ENCODE measurements around the gene NDFIP2.

The NDFIP2 gene

DNA sequence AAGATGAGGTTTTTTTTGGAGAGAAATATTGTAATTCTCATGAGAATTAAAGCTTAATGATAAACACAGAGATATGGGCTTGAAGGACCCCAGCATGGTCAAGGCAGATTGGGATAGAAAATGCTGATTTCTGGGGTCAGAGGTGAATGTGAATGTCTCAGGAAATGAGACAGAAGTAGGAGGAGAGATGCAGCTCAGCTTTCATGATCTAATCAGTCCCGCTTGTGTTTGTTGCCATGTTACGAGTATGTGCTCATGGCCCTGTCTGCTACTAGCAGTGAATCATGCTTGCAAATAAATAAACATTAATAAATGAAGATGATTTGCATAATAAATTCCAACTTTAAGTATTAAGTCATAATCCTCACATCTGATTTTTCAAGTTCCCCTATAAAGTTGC, 23.0 kb upstream of the NDFIP2 start:
- in situ Hi-C loops (cut with MboI; ENCODE audit: low sequenced_read_pairs): no loop called here

DNA sequence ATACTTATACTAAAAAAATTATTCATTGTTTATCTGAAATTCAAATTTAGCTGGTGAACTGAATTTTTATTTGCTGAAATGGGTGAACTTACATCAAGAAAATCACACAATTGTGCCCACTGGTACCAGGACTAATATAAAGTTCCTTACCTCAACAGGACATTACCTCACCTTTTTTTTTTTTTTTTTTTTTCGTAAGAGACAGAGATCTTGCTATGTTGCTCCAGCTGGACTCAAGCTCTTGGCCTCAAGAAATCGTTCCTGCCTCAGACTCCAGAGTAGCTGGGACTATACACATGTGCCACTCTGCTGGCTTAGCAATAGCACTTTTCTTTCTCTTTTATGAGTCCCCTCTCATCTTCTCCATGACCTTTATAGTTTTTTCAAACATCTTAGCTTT, 22.5 kb upstream of the NDFIP2 start:
- in situ Hi-C loops (cut with MboI; ENCODE audit: low sequenced_read_pairs): no loop called here

DNA sequence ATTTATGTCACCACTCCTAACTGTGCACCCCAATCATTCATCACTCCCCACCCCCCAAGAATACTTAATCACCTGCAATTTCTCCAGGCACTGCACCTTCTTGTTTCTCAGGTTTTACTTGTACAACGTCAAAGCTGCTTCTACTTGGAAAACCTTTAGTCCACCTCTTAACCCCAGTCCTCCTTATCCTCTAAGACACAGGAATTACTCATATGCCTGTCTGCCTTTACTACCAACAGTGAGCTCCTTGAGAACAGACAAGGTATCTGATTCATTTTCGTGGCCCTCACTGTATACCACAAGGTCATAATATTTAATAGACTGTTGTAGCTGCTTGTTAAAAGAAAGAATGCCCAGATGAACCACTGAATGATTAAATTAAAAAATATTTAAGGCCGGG, 21.0 kb upstream of the NDFIP2 start:
- in situ Hi-C loops (cut with MboI; ENCODE audit: low sequenced_read_pairs): no loop called here

DNA sequence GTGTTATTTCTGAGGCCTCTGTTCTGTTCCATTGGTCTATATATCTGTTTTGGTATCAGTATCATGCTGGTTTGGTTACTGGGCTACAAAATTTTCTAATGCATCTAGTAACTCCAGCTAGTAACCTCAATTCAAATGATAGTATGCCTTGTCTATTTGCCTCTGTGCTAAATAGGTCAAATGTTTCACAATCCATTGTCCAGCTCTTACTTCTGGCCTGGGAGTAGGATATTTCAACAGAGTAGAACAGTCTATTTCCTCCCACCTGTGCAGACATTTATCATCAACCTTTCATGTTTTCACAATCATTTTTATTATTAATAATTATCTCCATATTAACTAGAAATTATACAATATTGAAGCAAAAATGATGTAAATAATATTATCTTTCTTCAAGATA, 18.1 kb upstream of the NDFIP2 start:
- in situ Hi-C loops (cut with MboI; ENCODE audit: low sequenced_read_pairs): no loop called here

DNA sequence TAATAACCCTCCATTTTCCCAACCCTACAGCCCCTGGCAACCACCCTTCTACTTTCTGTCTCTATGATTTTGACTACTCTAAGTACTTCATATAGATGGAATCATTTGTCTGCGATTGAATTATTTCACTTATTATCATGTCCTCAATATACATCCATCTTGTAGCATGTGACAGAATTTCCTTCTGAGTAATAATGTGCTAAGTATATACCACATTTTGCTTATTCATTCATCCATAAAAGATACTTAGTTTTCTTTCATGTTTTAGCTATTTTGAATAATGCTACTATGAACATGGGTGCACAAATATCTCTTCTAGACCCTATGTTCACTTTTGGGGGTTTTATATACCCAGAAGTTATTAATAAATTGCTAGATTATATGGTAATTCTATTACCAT, 17.4 kb upstream of the NDFIP2 start:
- in situ Hi-C loops (cut with MboI; ENCODE audit: low sequenced_read_pairs): no loop called here

DNA sequence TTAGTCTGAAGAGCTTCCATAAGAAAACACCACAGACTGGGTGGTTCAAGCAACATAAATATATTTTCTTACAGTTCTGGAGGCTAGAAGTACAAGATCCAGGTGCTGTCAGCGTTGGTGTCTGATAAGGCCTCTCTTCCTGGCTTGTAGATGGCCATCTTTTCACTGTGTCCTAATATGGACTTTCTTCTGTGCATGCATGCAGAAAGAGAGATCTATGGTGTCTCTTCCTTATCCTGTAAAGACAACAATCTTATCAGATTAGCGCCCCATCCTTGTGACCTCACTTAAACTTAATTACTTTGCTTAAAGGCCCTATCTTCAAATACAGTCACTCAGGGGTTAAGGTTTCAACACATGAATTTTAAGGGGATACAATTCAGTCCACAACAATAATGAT, 14.1 kb upstream of the NDFIP2 start:
- in situ Hi-C loops (cut with MboI; ENCODE audit: low sequenced_read_pairs): no loop called here

DNA sequence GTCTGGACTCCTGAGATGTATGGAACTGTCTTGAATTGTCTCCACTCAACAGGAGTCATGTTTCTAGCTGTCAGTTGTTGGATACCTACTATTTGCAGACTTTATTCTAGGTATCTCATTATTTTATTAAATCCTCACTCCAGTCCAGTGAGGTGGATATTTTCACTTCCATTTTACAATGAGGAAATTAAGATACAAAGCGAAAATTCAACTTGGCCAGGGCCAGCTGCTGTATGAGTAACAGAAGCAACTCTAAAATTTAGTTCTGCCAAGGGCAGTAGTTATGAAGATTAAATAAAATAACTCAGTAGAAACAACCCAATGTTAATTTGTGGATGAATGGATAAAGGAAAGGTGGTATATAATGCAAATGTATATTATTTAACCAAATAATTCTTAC, 12.6 kb upstream of the NDFIP2 start:
- in situ Hi-C loops (cut with MboI; ENCODE audit: low sequenced_read_pairs): no loop called here

DNA sequence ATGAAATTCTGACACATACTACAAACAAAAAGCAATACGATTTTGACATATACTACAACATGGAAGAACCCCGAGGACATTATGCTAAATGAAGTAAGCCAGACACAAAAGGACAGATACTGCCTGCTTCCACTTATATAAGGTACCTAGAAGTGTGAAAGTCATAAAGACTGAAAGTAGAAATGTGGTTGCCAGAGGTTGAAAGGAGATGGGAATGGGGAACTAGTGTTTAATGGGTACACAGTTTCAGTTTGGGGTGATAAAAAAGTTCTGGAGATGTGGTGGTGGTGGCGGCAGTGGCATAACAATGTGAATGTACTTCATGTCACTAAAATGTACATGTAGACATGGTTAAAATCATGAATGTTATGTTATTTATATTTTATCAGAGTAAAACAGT, 12.1 kb upstream of the NDFIP2 start:
- in situ Hi-C loops (cut with MboI; ENCODE audit: low sequenced_read_pairs): no loop called here

DNA sequence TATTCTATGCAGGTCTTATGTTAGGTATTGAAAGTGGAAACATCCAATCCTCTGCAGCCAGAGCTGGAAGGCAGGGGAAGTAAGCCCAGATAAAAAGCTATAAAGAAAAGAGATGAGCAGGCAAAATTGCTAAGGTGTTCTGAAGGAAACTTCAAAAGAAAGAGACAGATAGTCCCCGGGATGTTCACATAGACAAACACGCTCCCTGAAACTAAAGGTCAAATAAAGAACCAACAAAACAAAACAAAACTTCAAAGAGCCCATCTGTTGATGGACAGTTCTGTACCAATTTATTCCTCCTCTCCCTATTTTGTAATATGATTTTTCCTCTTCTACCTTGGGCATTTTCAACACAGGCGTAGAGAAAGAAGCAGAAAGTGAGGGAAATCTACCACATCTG, 11.3 kb upstream of the NDFIP2 start:
- in situ Hi-C loops (cut with MboI; ENCODE audit: low sequenced_read_pairs): no loop called here

DNA sequence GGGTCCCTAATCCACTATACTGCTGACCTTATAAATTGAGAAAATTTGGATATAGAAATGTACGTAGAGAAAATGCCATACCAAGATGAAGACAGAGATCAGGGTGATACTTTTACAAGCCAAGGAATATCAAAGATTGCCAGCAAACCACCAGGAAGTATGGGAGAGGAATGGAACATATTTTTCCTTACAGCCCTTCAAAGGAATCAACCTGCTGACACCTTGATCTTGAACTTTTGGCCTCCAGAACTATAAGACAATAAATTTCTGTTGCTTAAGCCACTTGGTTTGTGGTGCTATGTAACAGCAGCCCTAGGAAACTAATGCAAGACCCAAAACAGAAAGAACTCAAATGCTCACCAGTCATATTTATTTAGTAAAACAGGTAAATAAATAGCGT, 10.3 kb upstream of the NDFIP2 start:
- in situ Hi-C loops (cut with MboI; ENCODE audit: low sequenced_read_pairs): no loop called here

DNA sequence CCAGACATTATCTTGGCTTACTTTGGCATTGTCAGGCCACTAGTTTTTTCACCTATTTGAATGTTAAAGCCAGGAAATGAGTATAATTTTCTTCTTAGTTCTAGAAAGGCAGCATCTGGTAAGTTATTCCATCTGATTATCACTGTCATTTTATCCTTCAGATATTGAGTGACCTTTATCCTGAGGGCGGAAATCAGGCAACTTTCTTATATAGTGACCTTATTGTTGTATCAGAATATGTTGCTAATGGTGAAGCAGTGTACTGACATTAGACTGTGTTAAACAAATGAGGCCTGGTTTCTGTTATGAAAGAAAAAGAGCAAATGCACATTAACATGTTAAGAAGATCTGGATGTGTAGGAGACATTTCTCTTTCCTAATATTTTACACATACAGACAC, 5.4 kb upstream of the NDFIP2 start:
- in situ Hi-C loops (cut with MboI; ENCODE audit: low sequenced_read_pairs): no loop called here

DNA sequence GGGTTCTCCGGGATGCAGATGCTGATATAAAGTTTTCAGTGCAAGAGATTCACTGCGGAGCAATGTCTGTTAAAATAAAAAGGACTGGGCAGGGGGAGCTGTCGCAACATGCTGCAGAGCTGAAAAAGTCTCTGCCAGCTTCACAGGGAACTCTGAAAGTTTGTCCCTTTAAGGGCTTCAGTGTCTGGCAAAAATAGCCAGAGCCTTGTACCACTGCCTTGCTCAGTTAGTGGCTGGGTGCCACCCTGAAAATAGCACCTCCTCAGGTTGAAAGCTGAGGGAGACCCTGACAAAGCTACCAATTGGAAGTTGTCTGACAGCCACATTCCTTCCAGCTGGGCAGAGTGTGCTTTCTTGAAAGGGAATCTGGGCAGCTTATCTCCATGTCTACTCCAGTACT, 3.0 kb upstream of the NDFIP2 start:
- in situ Hi-C loops (cut with MboI; ENCODE audit: low sequenced_read_pairs): no loop called here

DNA sequence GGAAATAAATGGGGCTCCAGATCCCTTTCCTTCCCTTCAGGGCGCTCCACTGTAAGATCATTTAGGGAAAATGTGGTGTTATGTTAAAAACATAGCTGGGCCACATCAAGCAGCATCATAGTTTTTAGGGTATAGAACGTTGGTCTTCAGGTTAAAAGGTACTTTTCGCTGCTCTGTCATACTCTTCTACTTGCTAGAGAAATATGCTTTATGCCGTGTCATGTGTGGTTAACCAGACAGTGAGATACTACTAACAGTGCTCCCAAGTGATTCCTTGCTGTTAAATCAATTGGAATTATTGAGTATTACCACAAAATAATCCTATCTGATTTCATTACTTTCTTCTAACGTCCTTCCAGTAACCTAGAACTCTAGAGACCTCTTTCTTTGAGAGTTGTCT, 1.1 kb upstream of the NDFIP2 start:
- in situ Hi-C loops (cut with MboI; ENCODE audit: low sequenced_read_pairs): no loop called here

DNA sequence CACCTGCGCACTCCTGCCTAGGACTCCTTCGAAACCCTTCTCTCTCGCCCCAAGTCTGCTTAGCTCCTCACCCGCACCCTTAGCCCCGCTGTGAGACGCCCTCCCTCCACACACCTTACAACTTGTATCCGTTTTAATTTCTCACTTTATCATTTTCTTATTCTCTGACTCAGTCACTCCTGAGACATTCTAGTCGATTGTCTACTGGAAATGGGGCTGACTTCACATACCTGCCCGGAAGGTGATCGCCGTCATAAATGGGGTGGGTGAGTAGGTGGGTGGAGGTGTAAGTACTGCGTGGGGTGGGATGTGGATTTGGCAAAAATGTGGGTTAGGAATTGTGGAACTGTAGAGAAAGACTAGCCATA, 714 bp downstream of the NDFIP2 start:
- in situ Hi-C loops (cut with MboI; ENCODE audit: low sequenced_read_pairs): no loop called here

DNA sequence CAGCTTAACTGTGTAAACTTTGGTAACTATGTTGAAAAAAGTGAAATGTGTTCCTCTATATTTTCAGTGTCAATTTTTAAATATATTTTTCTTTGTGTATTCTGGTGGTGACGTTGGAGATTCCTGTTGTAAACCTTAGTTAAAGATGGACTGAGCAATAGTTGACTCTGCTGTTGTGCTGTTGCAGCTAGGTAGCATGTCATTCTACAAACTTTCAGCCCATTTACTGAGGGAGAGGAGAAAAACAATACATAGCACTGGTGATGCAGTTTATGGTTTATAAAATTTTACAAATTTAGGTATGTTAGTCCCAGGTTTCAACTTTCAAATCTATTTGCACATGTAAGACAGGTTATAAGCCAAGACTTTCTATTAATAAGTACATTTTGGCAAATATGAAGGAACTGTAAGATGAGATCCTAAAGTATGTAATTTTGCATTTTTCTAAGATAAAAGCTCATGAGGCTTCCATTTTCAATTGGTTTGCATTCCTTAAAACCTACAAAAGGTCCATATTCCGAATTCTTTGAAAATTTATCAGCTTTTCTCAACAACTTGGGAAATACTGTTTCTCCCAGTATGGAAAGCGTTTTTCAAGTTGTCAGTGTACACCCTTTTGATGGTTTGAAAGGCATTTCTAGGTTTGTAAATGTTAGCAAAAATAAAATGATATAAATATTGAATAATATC, 1.5 kb downstream of the NDFIP2 start:
- in situ Hi-C loops (cut with MboI; ENCODE audit: low sequenced_read_pairs): no loop called here

DNA sequence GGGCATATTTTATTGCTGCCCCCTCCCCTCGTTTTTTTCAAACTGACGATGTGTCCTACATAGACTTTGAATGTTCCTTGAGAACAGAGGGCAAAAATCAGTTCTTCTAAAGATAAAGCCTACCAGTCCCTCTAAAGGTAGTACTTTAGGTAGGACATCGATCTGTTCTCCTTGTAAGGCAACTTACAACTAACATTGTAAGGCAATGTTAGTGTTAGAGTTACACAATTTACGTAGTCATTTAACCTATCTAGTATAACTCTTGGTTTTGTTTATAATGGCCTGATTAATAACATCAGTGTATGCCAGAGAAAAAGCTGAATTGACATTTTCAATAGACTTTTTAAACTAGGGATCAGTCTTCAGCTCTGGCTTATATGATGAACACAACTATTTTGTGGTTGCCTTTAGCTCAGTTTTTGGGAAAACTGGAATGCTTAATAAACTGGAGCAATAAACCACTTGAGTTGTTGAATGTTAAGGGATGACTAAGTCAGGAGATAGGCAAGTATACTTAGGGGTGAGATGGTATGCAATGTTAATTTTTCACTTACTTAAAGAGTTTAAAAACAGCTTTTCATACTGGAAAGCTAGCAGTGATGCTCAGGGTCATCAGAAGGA, 2.2 kb downstream of the NDFIP2 start:
- in situ Hi-C loops (cut with MboI; ENCODE audit: low sequenced_read_pairs): no loop called here

DNA sequence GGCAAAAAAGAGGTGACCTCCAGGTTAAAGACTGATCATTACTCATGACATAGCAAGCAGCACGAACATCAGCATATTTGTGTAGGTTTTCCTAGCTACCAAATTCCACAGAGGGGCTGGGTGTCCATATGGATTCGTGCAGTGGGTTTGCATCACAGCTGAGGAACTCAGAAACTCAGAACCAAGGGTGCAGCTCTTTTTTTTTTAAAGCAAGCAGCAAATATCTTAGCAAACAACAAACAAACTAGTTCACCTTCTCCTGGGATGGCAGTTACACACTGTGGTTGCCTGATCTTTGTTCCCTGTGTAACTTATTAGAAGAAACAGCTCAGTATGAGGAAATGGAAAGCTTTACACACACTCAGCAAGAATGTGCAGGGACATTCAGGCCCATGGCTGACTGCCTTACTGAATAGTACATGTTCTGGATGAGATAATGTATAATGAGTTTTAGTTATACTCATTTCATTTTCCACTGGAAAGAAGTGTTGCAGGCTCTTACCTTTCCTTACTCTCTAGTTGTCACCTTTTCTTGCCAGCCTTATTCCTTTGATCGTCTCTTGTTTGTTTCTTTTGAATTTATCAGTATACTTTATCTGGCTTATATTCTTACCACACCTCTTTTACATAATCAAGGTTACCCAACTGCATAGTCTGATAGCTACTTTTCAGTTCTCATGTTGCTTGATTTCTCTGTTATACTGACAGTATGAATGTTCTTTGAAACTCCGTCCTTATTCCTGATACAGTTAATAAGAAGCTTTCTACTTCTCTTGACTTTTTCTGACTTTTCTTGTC, 4.3 kb downstream of the NDFIP2 start:
- in situ Hi-C loops (cut with MboI; ENCODE audit: low sequenced_read_pairs): no loop called here

DNA sequence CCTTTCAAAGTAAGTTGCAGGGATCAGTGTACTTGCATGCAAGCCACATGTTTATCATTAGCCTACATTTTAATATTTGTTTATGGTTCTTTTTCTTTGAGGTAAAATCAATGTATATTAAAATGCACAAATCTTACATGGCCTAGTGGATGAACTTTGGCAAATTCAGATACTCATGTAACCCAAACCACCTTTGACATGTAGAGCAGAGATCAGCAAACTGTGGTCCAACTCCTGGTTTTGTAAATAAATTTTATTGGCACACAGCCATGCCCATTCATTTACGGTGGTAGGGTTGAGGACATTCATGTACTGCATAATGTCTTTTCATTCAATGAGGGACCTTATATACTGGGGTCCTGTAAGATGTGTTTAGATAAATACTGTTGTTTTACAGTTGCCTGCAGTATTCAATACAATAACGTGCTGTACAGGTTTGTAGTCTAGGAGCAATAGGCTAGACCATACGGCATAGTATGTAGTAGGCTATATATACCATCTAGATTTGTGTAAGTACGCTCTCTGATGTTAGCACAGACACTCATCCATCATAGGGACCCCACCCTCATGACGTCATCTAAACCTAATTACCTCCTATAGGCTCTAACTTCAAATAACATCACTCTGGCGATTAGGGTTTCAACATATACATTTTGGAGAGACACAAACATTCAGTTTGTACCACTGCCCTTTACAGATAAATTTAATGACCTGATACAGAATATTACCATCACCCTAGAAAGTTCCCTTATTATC, 5.7 kb downstream of the NDFIP2 start:
- in situ Hi-C loops (cut with MboI; ENCODE audit: low sequenced_read_pairs): no loop called here

DNA sequence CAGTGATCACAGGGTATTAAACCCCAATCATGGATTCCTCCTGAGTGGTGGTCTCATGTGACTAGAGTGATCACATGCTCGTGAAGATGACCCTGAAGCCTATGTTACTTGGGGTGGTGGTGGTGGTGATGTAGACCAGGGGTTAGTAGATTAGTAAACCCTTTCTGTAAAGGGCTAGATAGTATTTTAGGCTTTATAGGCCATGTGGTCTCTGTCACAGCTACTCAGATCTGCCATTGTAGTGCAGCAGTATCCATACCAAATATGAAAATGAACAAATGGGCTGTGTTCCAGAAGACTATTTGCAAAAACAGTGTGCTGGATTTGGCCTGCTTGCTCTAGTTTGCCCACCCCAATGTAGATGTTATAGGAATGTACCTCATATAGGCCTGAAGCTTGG, 9.4 kb downstream of the NDFIP2 start:
- in situ Hi-C loops (cut with MboI; ENCODE audit: low sequenced_read_pairs): no loop called here

DNA sequence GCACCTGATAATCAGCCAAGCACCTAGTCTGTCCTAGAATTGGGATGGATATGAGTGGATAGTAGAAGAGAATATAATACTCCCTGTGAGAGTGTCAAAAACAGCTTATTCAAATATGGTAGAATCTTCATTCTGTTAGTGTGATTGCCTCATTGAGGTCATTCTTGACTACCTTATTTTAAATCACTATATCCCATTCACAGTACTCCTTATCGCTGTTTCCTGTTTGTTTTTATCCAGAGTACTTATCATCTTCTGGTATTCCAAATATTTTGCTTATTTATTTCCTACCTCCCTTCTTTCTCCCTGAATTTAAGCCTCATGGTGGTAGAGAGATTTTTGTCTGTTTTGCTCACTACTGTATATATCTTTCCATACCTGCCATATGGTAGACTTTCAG, 9.9 kb downstream of the NDFIP2 start:
- in situ Hi-C loops (cut with MboI; ENCODE audit: low sequenced_read_pairs): no loop called here

DNA sequence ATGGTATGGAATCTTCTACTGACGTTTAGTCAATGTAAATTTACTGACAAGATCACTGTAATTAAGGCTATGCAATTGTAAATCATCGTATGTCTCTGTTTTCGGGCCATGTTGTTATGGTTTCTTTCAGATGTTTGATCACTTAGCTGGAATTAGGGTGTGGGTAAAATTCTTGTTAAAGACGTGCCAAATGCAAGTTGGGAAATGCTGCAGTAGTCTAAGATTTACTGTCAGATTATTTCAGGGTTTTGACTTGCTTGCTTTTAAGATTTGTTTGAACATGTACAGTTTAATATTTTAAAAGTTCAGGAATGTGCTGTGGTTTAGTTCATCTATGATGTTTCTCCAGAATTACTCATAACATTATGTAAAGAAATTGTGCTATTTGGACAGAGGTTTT, 10.8 kb downstream of the NDFIP2 start:
- in situ Hi-C loops (cut with MboI; ENCODE audit: low sequenced_read_pairs): no loop called here

All from HL-60/S4 treated with phorbol 12-myristate 13-acetate at 8.2 ng/mL for 4 days and 3 days (cell line).